HEK293T (cell line): ENCODE measurements around the gene AUNIP.

Experiments used
- CTCF ChIA-PET: fragments of 350-600 bp; formaldehyde crosslinking; extraction: SDS; loops from one replicate; lab custom pipeline; 2021; ENCODE audit warnings: antibody characterized with exemption, inconsistent platforms; lab: Yijun Ruan, JAX
- POLR2A ChIA-PET: fragments of 350-600 bp; formaldehyde crosslinking; extraction: SDS; loops from one replicate; lab custom pipeline; 2020; ENCODE audit warnings: antibody characterized with exemption, inconsistent platforms; lab: Yijun Ruan, JAX
- DNase-seq: peaks from one replicate; pipeline ENCODE4 v3.0.0; 2012; ENCODE audit warnings: mixed read lengths; ENCODE audit errors: extremely low spot score
- ARNT ChIP-seq: fragments of 450-650 bp; IDR thresholded peaks from 2 replicates; pipeline ENCODE4 v1.6.1; 2017; ENCODE audit warnings: mild to moderate bottlenecking
- BHLHE40 ChIP-seq: fragments of 450-650 bp; IDR thresholded peaks from 2 replicates; pipeline ENCODE4 v1.6.1; 2016; ENCODE audit warnings: mild to moderate bottlenecking, moderate library complexity, borderline replicate concordance
- CTBP1 ChIP-seq: fragments of 450-650 bp; IDR thresholded peaks from 2 replicates; pipeline ENCODE4 v1.6.1; 2016; ENCODE audit warnings: borderline replicate concordance
- ELF4 ChIP-seq: fragments of 450-650 bp; IDR thresholded peaks from 2 replicates; pipeline ENCODE4 v1.6.1; 2017; ENCODE audit warnings: antibody characterized with exemption
- FOXA1 ChIP-seq: fragments of 450-650 bp; IDR thresholded peaks from 2 replicates; pipeline ENCODE4 v1.6.1; 2016; ENCODE audit warnings: mild to moderate bottlenecking
- FOXK2 ChIP-seq: fragments of 450-650 bp; IDR thresholded peaks from 2 replicates; pipeline ENCODE4 v1.6.1; 2016; ENCODE audit warnings: mild to moderate bottlenecking
- FOXM1 ChIP-seq: fragments of 450-650 bp; IDR thresholded peaks from 2 replicates; pipeline ENCODE4 v1.6.1; 2017; ENCODE audit warnings: mild to moderate bottlenecking, borderline replicate concordance
- HDGF ChIP-seq: fragments of 450-650 bp; IDR thresholded peaks from 2 replicates; pipeline ENCODE4 v1.6.1; 2017; ENCODE audit warnings: antibody characterized with exemption, borderline replicate concordance
- L3MBTL2 ChIP-seq: fragments of 450-650 bp; conservative IDR thresholded peaks from 2 replicates; pipeline ENCODE4 v1.6.1; 2016; ENCODE audit warnings: mild to moderate bottlenecking
- LEF1 ChIP-seq: fragments of 450-650 bp; IDR thresholded peaks from 2 replicates; pipeline ENCODE4 v1.6.1; 2017; ENCODE audit warnings: mild to moderate bottlenecking, borderline replicate concordance
- NFRKB ChIP-seq: fragments of 450-650 bp; IDR thresholded peaks from 2 replicates; pipeline ENCODE4 v1.6.1; 2016; ENCODE audit warnings: mild to moderate bottlenecking, moderate library complexity
- PKNOX1 ChIP-seq: fragments of 450-650 bp; IDR thresholded peaks from 2 replicates; pipeline ENCODE4 v1.6.1; 2016
- SP1 ChIP-seq: fragments of 450-650 bp; IDR thresholded peaks from 2 replicates; pipeline ENCODE4 v1.6.1; 2017
- SUZ12 ChIP-seq: fragments of 450-650 bp; IDR thresholded peaks from 2 replicates; pipeline ENCODE4 v1.6.1; 2016; ENCODE audit warnings: mild to moderate bottlenecking
- TARDBP ChIP-seq: fragments of 450-650 bp; IDR thresholded peaks from 2 replicates; pipeline ENCODE4 v1.6.1; 2016
- ZNF384 ChIP-seq: fragments of 450-650 bp; IDR thresholded peaks from 2 replicates; pipeline ENCODE4 v1.6.1; 2016

Gene AUNIP

GRCh38 chr1:25810341-25811299 is 48.6 kb downstream of the AUNIP start:
- TF ChIP-seq ZNF384, result no peak
- TF ChIP-seq FOXA1, result no peak
- no peak for TF ChIP-seq ELF4
- TF ChIP-seq FOXK2, result no peak
- no peak for TF ChIP-seq HDGF
- TF ChIP-seq SP1, result no peak
- TF ChIP-seq BHLHE40, result no peak
- no peak for TF ChIP-seq ARNT
- no peak for TF ChIP-seq NFRKB
- no peak for TF ChIP-seq SUZ12
- TF ChIP-seq FOXM1, result no peak
- no peak for TF ChIP-seq CTBP1
- TF ChIP-seq PKNOX1, result no peak
- no peak for TF ChIP-seq LEF1
- no peak for TF ChIP-seq TARDBP
- TF ChIP-seq L3MBTL2, result no peak
- peak; percentile 77 for DNase-seq
- ChIA-PET POLR2A (interaction anchor here (0.6 to 2.4 kb wide), 5 partner anchors 8 to 578 kb away, joined by 3 to 14 read pairs (median 4); partner anchors contain the start of genes MTFR1L, PAFAH2 and SELENON), CTCF (interaction anchor here (0.5 to 1.8 kb wide), 10 partner anchors 13 to 412 kb away, joined by 3 to 4 read pairs (median 3); partner anchors contain the start of gene EXTL1)

- no peak for TF ChIP-seq CTBP1
- no peak for TF ChIP-seq SUZ12
- TF ChIP-seq NFRKB, result no peak
- TF ChIP-seq HDGF, result no peak
- no peak for TF ChIP-seq FOXA1
- TF ChIP-seq L3MBTL2, result no peak
- TF ChIP-seq LEF1, result no peak
- no peak for TF ChIP-seq TARDBP
- no peak for TF ChIP-seq ARNT
- TF ChIP-seq ZNF384, result no peak
- TF ChIP-seq FOXM1, result no peak
- no peak for TF ChIP-seq PKNOX1
- no peak for TF ChIP-seq FOXK2
- POLR2A ChIA-PET, result interaction anchor here (1.1 to 2.4 kb wide), 4 partner anchors 9 to 577 kb away, joined by 3 to 14 read pairs (median 4); partner anchors contain the start of gene SELENON
- no peak for DNase-seq
- CTCF ChIA-PET, result interaction anchor here (0.6 to 1.8 kb wide), 3 partner anchors 14 to 308 kb away, joined by 3 to 4 read pairs (median 3); no protein-coding TSS in a partner anchor
These were observed 49.3 kb downstream of the AUNIP start for GRCh38 chr1:25809929-25810328.

- TF ChIP-seq BHLHE40, result no peak
- TF ChIP-seq SP1, result no peak
- TF ChIP-seq SUZ12, result no peak
- TF ChIP-seq LEF1, result no peak
- no peak for TF ChIP-seq ELF4
- TF ChIP-seq FOXM1, result no peak
- no peak for TF ChIP-seq ARNT
- no peak for TF ChIP-seq FOXA1
- no peak for TF ChIP-seq ZNF384
- no peak for TF ChIP-seq PKNOX1
- no peak for TF ChIP-seq HDGF
- no peak for TF ChIP-seq FOXK2
- TF ChIP-seq CTBP1, result no peak
- TF ChIP-seq NFRKB, result no peak
- TF ChIP-seq TARDBP, result no peak
- DNase-seq, result no peak
- POLR2A ChIA-PET, result interaction anchor here (1.1 to 2.4 kb wide), 4 partner anchors 9 to 576 kb away, joined by 3 to 14 read pairs (median 4); partner anchors contain the start of gene SELENON
- CTCF ChIA-PET, result interaction anchor here (0.6 to 1.8 kb wide), 2 partner anchors 191 to 307 kb away, joined by 3 to 4 read pairs; no protein-coding TSS in a partner anchor
These were observed 49.9 kb downstream of the AUNIP start for GRCh38 chr1:25809283-25809926.

- no peak for DNase-seq
- ChIA-PET POLR2A (interaction anchor here (1.1 to 2.4 kb wide), 3 partner anchors 8 to 199 kb away, joined by 3 to 14 read pairs (median 4); partner anchors contain the start of gene SELENON), CTCF (interaction anchor here (0.6 to 1.1 kb wide), 3 partner anchors 106 to 391 kb away, joined by 3 to 4 read pairs (median 3); no protein-coding TSS in a partner anchor)
- TF ChIP-seq SUZ12, result no peak
- no peak for TF ChIP-seq TARDBP
- no peak for TF ChIP-seq PKNOX1
- no peak for TF ChIP-seq FOXK2
- no peak for TF ChIP-seq LEF1
- no peak for TF ChIP-seq NFRKB
These were observed 50.6 kb downstream of the AUNIP start for GRCh38 chr1:25808481-25809244.
